Measurements from ENCODE around the gene JADE1.

The JADE1 gene

DNA sequence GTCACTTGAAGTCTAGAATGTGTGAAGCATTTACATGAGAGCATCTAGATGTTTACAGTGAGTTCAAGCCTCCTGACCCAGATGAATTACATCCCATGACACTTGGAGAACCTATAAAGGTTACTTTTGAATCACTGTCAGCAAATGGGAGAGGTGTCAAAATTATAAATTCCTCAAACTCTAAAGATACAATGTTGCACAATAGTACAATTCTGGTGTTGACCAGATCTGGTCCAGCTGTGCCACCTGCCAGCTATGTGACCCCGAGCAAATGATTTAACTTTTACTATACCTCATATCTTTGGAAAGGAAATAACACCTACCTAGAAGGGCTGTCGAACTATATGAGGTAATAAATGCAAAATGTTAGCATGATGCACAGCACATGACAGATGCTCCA is 69.8 kb downstream of the JADE1 start:
- ATAC-seq (no peak), DNase-seq (no peak)

- ATAC-seq, result no peak
- DNase-seq, result no peak
Measured at GRCh38 chr4:128879971-128880370, 70.5 kb downstream of the JADE1 start.

- ATAC-seq (no peak), DNase-seq (no peak)
Measured at GRCh38 chr4:128880662-128881061, 71.2 kb downstream of the JADE1 start.

DNA sequence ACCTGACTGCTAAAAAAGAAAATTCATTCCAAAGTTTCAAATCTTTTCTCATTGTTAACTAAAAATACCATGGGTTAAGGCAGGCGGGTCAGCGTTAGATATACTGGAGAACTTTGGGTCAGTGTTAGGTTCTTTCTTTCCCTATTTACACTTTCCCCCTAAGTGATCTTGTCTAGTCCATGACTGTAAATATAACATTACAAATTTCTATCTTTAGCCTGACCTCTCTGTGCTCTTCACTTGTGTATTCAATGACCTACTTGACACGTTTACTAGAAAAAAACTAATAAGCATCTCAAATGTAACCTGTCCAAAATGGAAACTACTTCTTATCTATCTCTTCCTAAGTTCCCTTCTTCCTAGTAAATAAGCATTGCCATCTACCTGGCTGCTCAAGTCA is 95.3 kb downstream of the JADE1 start:
- no peak for DNase-seq

DNA sequence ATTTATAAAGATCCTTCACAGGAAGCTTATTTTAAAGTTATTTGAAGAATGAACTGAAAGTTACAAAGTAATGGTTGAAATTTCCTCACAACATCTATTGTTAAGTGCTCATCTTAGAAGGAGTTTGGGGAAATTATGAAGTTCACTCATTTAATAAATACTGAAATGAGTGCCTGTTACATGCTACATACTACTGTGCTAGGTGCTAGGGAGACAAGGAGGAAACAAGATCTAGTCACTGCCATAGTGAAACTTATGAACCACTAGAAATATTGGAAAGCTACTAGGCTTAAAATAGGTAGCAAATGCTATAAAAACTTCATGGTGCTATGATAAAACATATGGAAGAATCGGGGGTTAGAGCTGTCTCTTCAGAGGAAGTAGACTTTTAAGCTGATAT is 97.1 kb downstream of the JADE1 start:
- ATAC-seq (no peak), DNase-seq (no peak)

More for the DNA sequence above, 95.3 kb downstream of the JADE1 start:
- no peak for ATAC-seq

DNA sequence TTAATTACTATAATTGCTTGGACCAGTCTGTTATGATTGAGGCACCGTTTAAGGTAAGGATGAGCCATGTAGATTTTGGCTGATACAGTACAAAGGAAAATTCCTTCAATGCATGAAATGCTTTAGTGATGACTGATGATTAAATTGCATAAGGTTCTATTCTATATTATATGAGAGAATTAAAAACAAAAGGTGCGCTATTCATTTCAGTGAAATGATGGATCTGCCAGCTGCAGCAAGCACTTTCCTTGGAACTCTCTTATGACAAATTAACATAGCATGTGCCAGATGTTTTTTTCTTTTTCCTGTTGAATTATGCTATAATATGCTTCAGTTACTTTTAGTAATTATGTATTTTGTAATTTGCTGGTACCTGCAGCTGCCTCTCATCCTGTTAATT is 98.5 kb downstream of the JADE1 start:
- ATAC-seq (no peak), DNase-seq (no peak)

DNA sequence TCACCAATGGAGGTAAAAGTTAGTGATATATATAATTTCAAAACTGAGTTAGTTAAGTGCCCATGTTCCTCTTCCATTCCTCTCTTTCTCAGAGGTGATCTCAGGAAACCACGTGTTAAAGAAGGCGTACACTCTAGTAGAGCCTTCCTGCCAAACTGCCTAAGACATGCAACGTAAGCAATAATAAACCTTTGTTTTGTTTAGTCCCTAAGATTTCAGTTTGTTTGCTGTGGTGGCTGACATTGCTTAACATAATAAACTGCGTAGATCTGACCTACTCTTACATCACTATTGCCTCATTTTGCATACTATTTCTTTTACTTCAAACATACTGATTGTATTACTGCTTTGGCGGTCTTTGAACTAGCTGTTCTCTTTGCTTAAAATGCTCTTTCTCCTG is 99.2 kb downstream of the JADE1 start:
- ATAC-seq (no peak), DNase-seq (no peak)

DNA sequence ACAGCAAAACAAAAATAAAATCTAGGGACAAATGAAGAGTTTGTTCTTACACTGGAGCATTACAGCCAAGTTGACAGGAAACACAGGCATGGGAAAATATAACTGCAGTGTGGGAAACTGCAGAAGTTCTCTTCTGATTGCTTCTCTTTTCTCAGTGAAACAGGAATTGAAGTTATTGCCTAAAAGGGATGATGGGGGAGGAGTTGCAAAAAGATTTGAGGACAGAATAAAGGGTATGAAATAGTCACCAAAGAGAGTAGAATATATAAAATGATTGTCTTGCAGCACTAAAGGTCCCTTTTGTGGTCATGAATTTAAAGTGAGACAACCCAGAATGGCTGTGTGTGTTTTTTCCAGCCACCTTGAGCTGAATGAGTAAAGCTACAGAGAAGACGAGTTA is 103.7 kb downstream of the JADE1 start:
- no peak for ATAC-seq

DNA sequence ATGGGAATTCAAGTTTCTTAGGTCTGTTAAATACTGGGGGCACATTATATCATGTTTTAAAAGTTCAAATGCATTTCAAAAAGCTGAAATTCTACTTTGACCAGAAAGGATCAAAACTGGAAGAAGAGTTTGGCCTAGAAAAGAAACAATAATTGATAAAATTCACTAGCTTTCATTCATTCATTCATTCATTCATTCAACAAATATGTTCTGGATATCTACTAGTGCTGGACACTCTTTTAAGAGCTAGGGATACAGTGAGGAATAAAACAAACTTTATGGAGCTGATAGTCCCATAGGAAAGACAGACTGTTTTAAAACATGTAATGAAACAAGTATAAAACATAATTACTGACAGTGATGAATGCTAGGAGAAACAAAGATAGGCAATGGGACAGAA is 106.0 kb downstream of the JADE1 start:
- DNase-seq (no peak), ATAC-seq (no peak)

More for the DNA sequence above, 103.7 kb downstream of the JADE1 start:
- DNase-seq, result no peak

DNA sequence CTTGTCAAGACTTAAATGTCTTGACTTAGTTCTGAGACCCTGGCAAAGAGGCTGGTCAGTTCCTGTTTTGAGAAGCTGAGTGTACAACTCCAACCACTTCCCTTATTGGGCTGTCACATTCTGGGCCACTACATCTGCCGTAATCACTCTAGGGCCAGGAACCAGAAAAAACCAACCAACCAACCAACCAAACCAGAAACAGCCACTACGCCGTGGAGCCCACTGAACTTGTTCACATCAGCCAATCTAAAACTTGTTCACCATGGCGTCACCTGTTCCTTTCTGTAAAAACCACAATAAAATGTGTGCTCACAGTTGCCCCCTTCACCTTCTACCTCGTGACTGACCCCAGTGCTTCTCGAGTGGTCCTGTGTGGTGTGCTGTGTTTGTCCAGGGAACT is 107.3 kb downstream of the JADE1 start:
- ATAC-seq (no peak), DNase-seq (peak; percentile 3)

GRCh38 chr4:128917781-128918180 is 108.3 kb downstream of the JADE1 start:
- ATAC-seq (peak; percentile 28), DNase-seq (no peak)

DNA sequence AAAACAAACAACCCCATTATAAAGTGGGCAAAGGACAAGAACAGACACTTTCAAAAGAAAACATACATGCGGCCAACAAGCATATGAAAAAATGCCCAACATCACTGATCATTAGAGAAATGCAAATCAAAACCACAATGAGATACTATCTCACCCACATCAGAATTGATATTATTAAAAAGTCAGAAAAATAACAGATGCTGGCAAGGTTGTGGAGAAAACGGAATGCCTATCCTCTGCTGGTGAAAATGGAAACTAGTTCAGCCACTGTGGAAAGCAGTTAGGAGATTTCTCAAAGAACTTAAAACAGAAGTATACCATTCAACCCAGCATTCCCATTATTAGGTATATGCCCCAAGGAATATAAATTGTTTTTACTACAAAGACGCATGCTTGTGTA is 112.5 kb downstream of the JADE1 start:
- ATAC-seq (no peak), DNase-seq (no peak)

Measured in stimulated activated naive CD8-positive, alpha-beta T cell treated with anti-CD3 and anti-CD28 coated beads, Interleukin-15, Interleukin-2, amounts not matched to agents 100 U/mL and 50 U/mL, for 24 hours (primary cell).